Prostate gland (tissue), 2 donors: ENCODE measurements around the gene PDZD7. TPM values are rescaled to one million over a fixed set of nuclear protein-coding genes. Genes with fewer than 3 reads are reported as not detected.
"Not testable (repeated sequence)": the region's sequence is repeated elsewhere in the genome, so short reads cannot be mapped to it uniquely, and the experiment has no call there.

Experiments
- DNase-seq: peaks from one replicate; pipeline ENCODE4 v3.0.0-alpha.2; 2019; ENCODE audit warnings: low spot score
- H3K27ac ChIP-seq, 2 donors: fragments of 200-600 bp; sonication (generic); 2 replicates each; pipeline ENCODE4 v1.5.1; 2017 to 2019
- H3K27me3 ChIP-seq: fragments of 200-600 bp; sonication (generic); replicated peaks from 2 replicates; pipeline ENCODE4 v1.5.1; 2019; ENCODE audit not compliant: insufficient read depth
- H3K36me3 ChIP-seq, 2 donors: fragments of 200-600 bp; sonication (generic); 1 replicate in 1 of 2; 2 replicates in 1 of 2; pipeline versions ENCODE4 v1.5.1 to v1.8.1; 2017 to 2019
- H3K4me1 ChIP-seq: fragments of 200-600 bp; sonication (generic); replicated peaks from 2 replicates; pipeline ENCODE4 v1.5.1; 2019
- H3K4me3 ChIP-seq, 2 donors: fragments of 200-600 bp; sonication (generic); 2 replicates each; pipeline ENCODE4 v1.5.1; 2017 to 2019
- H3K9me3 ChIP-seq: fragments of 200-600 bp; sonication (generic); 2 replicates; pipeline ENCODE4 v1.5.1; 2017
- CTCF ChIP-seq, 4 experiments: fragments of 200-600 bp in 2 of 4; fragments of 450-650 bp in 2 of 4; sonication (generic) in 2 of 4; IDR thresholded peaks; 1 replicate in 3 of 4; 2 replicates in 1 of 4; pipeline ENCODE4 v1.5.1; 2016 to 2019; ENCODE audit warnings: antibody characterized with exemption in 4 of 4, mild to moderate bottlenecking in 2 of 4, moderate library complexity in 2 of 4
- POLR2A ChIP-seq: fragments of 450-650 bp; IDR thresholded peaks from one replicate; pipeline ENCODE4 v1.6.1; 2016; ENCODE audit warnings: antibody characterized with exemption, mild to moderate bottlenecking
- POLR2AphosphoS5 ChIP-seq: sonication (generic); formaldehyde crosslinking; IDR thresholded peaks from one replicate; pipeline ENCODE4 v1.6.1; 2017; ENCODE audit warnings: antibody characterized with exemption
- WGBS: methylation state at CpG from one replicate; pipeline ENCODE4 v1.1.5; 2018; 5-methylcytosine and 5-hydroxymethylcytosine counted together
- intact Hi-C: fragments of 100-400 bp; cut with DNase I; formaldehyde crosslinking; loops from one replicate; pipeline ENCODE4 v1.14.2; 2022
- total RNA-seq, 2 donors: library from RNA; depleted of rRNA; stranded (reverse); fragments of >200 nt; gene quantifications; one replicate each; pipeline ENCODE4 v1.1.0, GENCODE V29; 2016

PDZD7 gene
- total RNA-seq, 2 donors from 2014 or later, result 0.82 to 1.5 TPM

DNA sequence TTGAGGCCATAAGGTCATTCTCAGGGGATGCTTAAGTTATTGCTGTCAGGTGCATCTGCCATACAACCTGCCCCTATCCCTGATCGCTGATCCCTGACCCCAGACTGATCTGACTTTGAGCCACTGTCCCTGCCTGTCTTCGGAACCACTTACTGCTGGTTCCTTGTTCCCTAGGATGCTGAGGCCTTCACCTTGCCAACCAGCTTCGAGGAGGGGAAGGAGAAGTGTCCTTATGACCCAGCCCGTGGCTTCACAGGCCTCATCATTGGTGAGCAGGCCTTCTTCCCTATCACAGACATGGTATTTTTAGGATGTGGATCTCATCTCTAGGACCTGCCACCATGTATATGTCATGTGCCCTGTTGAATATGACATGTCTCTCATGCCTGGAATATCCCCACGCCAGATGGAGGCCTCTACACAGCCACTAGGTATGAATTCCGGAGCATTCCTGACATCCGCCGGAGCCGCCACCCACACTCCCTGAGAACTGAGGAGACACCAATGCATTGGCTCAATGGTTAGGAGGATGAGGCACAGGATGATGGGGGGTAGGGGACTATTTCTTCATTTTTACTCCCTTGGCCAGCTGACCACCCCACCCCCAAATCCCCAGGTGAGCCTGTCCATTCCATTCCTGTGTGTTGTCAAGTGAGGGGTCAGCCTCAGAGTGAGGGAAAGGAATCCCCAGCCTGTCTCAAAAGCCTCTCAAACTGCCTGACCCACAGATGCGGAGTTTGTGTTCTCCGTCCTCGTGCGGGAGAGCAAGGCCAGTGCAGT, 52.6 kb downstream of the PDZD7 start:
- DNase-seq, result no peak
- TF ChIP-seq POLR2A (no peak), CTCF (IDR thresholded peaks at IDR 0.05) (no peak), POLR2AphosphoS5 (no peak)
- Histone ChIP-seq H3K27ac (no peak overlapping the region), H3K4me1 (no peaks in the 10 kb centered on the region), H3K9me3 (no peaks in the 10 kb centered on the region), H3K27me3 (no peaks in the 10 kb centered on the region), H3K36me3 (peaks cover 0 to 8% of the 10 kb centered on the region in 2 donors), H3K4me3 (no peak overlapping the region)
- intact Hi-C loops, result no loop called here
- WGBS, result 90% methylated on average over 13 of the region's 13 CpGs

- WGBS, result 74% methylated on average over 6 of the region's 6 CpGs
- TF ChIP-seq POLR2A (no peak), CTCF (IDR thresholded peaks at IDR 0.05) (no peak), POLR2AphosphoS5 (no peak)
- Histone ChIP-seq H3K4me3 (no peak overlapping the region), H3K36me3 (peaks cover 0 to 8% of the 10 kb centered on the region in 2 donors), H3K27me3 (no peaks in the 10 kb centered on the region), H3K9me3 (no peaks in the 10 kb centered on the region), H3K4me1 (no peaks in the 10 kb centered on the region), H3K27ac (no peak overlapping the region)
- intact Hi-C loops, result no loop called here
- DNase-seq, result no peak
Measured at GRCh38 chr10:100977436-100977835, 53.5 kb downstream of the PDZD7 start.

DNA sequence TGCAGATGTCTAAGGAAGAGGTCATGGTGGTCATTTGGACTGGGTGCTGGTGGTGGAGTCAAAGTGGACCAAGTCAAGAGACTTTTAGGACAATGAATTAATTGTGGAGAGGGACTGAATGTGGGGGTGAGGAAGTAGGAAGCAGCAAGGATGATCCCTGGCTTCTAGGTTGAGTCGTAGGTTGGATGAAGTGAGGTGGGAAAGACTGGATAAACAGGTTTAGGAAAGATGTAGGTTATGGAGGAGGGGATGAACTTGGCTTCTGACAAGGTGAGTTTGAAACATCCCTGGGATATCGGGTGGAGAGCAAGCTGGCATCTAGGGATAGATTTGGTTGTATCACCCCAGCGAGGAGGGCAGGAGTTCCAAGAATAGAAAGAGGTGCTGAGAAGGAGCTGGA, 54.0 kb downstream of the PDZD7 start:
- Histone ChIP-seq H3K27me3 (no peaks in the 10 kb centered on the region), H3K9me3 (no peaks in the 10 kb centered on the region), H3K27ac (no peak overlapping the region), H3K4me3 (no peak overlapping the region), H3K36me3 (peaks cover 0 to 8% of the 10 kb centered on the region in 2 donors), H3K4me1 (no peaks in the 10 kb centered on the region)
- WGBS, result 56% methylated on average over 3 of the region's 3 CpGs
- no peak for DNase-seq
- TF ChIP-seq CTCF (IDR thresholded peaks at IDR 0.05) (no peak), POLR2AphosphoS5 (no peak), POLR2A (no peak)
- intact Hi-C loops, result no loop called here

- H3K9me3 ChIP-seq, H3K27ac ChIP-seq, H3K4me3 ChIP-seq, intact Hi-C loops, H3K27me3 ChIP-seq, H3K36me3 ChIP-seq, DNase-seq, H3K4me1 ChIP-seq: not testable (repeated sequence)
- WGBS, result 84% methylated on average over 8 of the region's 8 CpGs
Measured at GRCh38 chr10:100975397-100975796, 55.5 kb downstream of the PDZD7 start.

DNA sequence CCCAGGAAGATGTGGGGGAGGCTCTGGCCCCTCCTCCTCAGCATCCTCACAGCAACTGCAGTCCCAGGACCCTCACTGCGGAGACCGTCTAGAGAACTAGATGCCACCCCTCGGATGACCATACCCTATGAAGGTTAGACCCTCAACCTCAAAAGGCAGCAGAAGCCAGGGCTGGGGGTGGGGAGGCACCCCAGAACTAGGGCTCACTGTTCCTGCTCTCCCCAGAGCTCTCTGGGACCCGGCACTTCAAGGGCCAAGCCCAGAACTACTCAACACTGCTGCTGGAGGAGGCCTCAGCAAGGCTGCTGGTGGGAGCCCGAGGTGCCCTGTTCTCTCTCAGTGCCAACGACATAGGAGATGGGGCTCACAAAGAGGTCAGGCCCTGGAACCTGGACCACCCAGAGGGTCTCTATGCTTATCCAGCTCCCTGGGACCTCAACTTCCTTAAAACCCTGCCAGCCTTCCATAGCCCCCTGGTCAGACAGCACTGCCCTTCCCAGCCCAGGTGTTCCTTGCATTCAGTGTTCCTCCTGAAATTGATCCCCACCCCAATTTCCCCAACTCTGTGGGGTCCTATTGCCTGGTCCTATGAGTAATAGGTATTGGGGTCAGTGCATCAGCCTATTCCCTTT, 57.9 kb downstream of the PDZD7 start:
- no peaks in the 10 kb centered on the region for H3K36me3 ChIP-seq
- DNase-seq, result no peak
- TF ChIP-seq POLR2A (no peak), CTCF (IDR thresholded peaks at IDR 0.05) (no peak), POLR2AphosphoS5 (no peak)
- H3K4me3 ChIP-seq, result no peak overlapping the region
- H3K9me3 ChIP-seq, result no peaks in the 10 kb centered on the region
- WGBS, result 92% methylated on average over 6 of the region's 6 CpGs
- H3K27me3 ChIP-seq, result no peaks in the 10 kb centered on the region
- intact Hi-C loops, result no loop called here
- peaks cover 13% of the 10 kb centered on the region for H3K4me1 ChIP-seq
- H3K27ac ChIP-seq, result no peak overlapping the region
